H1 (cell line): ENCODE results near the gene LSR. TPM values are rescaled to one million over a fixed set of nuclear protein-coding genes. Genes with fewer than 3 reads are reported as not detected.

Experiments
- ATF3 ChIP-seq: IDR thresholded peaks from 2 replicates; pipeline ENCODE4 v1.6.1; 2011; ENCODE audit warnings: low read depth, mild to moderate bottlenecking, low read length; ENCODE audit not compliant: insufficient read depth
- CHD2 ChIP-seq: IDR thresholded peaks from 2 replicates; pipeline ENCODE4 v1.6.1; 2012; ENCODE audit warnings: low read length, improper control_type of control experiment
- CHD7 ChIP-seq: fragments of 300-600 bp; sonication (generic); IDR thresholded peaks from 2 replicates; pipeline ENCODE4 v1.7.1; 2012; ENCODE audit warnings: low read length, moderate library complexity, mild to moderate bottlenecking, inconsistent platforms; ENCODE audit not compliant: insufficient replicate concordance
- GABPA ChIP-seq: IDR thresholded peaks from 2 replicates; pipeline ENCODE4 v1.6.1; 2011; ENCODE audit warnings: mild to moderate bottlenecking, low read length, moderate library complexity, borderline replicate concordance; ENCODE audit not compliant: insufficient read depth
- PHF8 ChIP-seq: fragments of 200-600 bp; sonication (generic); conservative IDR thresholded peaks from 2 replicates; pipeline ENCODE4 v1.7.1; 2012; ENCODE audit warnings: low read depth, mild to moderate bottlenecking, inconsistent platforms, low read length, moderate library complexity
- SAP30 ChIP-seq: fragments of 300-600 bp; sonication (generic); IDR thresholded peaks from 2 replicates; pipeline ENCODE4 v1.7.1; 2012; ENCODE audit warnings: low read length, moderate library complexity, mild to moderate bottlenecking, inconsistent platforms; ENCODE audit not compliant: insufficient read depth, insufficient replicate concordance
- SIN3A ChIP-seq, 2 experiments: IDR thresholded peaks in 1 of 2; conservative IDR thresholded peaks in 1 of 2; 2 replicates each; pipeline ENCODE4 v1.6.1; 2011 to 2012; ENCODE audit warnings: low read length in 2 of 2, improper control_type of control experiment in 1 of 2, low read depth in 1 of 2, mild to moderate bottlenecking in 1 of 2
- SIRT6 ChIP-seq: IDR thresholded peaks from one replicate; pipeline ENCODE4 v1.7.1; 2012; ENCODE audit warnings: low read length, inconsistent platforms
- SP4 ChIP-seq: IDR thresholded peaks from 2 replicates; pipeline ENCODE4 v1.6.1; 2012; ENCODE audit warnings: low read length, inconsistent platforms
- SRF ChIP-seq: IDR thresholded peaks from 2 replicates; pipeline ENCODE4 v1.6.1; 2011; ENCODE audit warnings: mild to moderate bottlenecking, low read depth, low read length, moderate library complexity
- polyA plus RNA-seq, 7 experiments: library from polyadenylated mRNA; depleted of rRNA in 3 of 7; stranded (reverse) in 5 of 7; unstranded in 2 of 7; fragments of >200 nt in 5 of 7; fragments of 200-250 nt in 2 of 7; gene quantifications; 1 replicate in 5 of 7; 2 replicates in 1 of 7; 4 replicates in 1 of 7; pipeline versions ENCODE4 v1.2.1 to v1.2.3, GENCODE V29; 2011 to 2013; ENCODE audit warnings: missing spikeins in 2 of 7, mixed read lengths in 2 of 7
- total RNA-seq: library from RNA; stranded (reverse); fragmentation: NEBNext Ultra II Directional; extraction: Animal tissue kit (Norgen Biotek cat#: 25700); gene quantifications from 2 replicates; pipeline ENCODE4 v1.2.1, GENCODE V29; 2021

The LSR gene
- total and polyA plus RNA-seq, 2 of the 8 experiments (the other 6 are each of a cell fraction or from before 2014, with no cell fraction given): 159 to 186 TPM

- TF ChIP-seq CHD7: no peak
- TF ChIP-seq PHF8: no peak
- no peak for TF ChIP-seq SP4
- TF ChIP-seq SIN3A (conservative IDR thresholded peaks at IDR 0.05 in 1 of 2, IDR thresholded peaks at IDR 0.05 in 1 of 2; ENCODE audit: low read depth in 1 of 2, low read length in 2 of 2): no peak
- no peak for TF ChIP-seq SRF
- TF ChIP-seq SIRT6: no peak
- TF ChIP-seq SAP30: no peak
- TF ChIP-seq CHD2: no peak
- TF ChIP-seq GABPA: no peak
- no peak for TF ChIP-seq ATF3
Observed at GRCh38 chr19:35310811-35311465, 62.1 kb downstream of the LSR start (continued).
